IPS DF 19.7 (cell line): Measurements from ENCODE around the gene DOCK2.
"Not testable (repeated sequence)": the region's sequence is repeated elsewhere in the genome, so short reads cannot be mapped to it uniquely, and the experiment has no call there.

Source experiments
- DNase-seq: peaks from one replicate; pipeline ENCODE4 v3.0.0-alpha.2; 2013; ENCODE audit warnings: low read depth, low spot score

DOCK2 gene

GRCh38 chr5:169637549-169638121 lies 560 bp downstream of the DOCK2 start:
- DNase-seq, result no peak

DNA sequence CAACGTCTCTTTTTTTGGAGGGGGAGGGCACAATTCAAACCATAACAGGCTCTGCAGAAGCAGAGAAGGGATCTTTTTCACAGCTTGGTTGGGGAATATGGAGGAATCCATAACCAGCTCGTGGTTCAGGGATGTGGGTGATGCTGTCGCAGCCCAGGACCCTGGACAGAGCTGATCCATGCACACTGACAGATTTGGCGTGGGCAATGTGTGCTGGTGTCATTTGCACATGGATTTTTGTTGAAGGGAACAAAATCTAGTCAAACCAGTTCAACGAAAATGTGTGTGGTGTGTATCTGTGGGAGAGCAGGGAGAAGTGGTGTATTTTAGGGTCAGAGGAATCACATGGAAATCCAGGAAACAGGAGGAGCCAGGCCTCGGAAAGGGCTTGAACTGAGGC lies 4.2 kb downstream of the DOCK2 start:
- DNase-seq, result no peak

DNA sequence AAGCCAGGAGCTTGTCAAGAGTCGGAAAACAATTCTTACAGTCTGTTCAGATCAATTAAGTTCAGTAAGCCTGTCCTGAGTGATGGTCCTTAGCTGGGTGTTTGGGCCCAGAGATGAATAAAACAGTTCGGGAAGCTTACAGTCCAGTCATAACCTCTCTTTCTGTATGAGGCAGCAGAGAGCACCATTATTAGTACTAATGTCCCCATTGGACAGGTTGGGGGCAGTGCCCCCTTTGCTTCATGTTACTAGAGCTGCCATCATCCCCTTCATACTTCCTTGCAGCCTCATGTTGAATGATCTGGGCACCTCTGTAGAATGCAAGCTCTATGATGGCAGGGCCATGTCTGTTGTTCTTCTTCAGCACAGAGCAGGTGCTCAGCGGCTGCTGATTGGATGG lies 9.8 kb downstream of the DOCK2 start:
- no peak for DNase-seq

DNA sequence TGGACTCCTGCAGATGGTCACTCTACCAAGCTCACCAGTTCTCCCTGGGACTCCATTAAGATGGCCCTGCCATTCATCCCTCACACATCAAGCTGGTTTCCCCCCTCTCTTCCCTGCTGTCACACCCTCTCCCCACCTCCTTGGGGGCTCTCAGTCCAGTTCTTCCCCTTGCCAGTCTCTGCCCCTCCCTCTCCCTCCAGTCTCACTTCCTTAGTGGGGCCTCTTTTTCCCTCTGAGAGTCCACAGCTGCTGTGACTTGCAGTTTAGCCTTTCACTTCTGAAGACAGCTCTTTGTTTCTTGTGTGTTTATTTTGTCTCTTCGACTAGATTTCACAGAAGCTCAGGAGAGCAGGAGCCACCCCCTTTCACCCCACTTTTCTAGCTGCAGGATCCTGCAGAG lies 10.5 kb downstream of the DOCK2 start:
- DNase-seq, result no peak

- no peak for DNase-seq
Observed at GRCh38 chr5:169648725-169649310, 11.7 kb downstream of the DOCK2 start.

DNA sequence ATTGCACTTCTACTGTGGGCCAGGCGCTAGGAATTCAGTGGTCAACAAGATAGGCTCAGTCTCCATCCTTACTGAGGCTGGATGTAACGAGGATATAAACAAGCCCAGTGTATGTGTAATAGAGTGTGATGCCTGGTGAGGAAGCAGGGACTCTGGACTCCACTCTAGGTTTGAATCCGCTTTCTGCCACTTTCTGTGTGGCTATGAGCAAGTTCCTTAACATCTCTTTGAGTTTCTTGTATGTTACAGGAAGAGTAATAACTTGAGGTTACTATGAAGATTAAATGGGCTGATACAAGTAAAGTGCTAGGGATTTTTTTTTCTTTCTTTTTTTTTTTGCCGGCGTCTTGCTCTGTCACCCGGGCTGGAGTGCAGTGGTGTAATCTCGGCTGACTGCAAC lies 12.4 kb downstream of the DOCK2 start:
- no peak for DNase-seq

DNA sequence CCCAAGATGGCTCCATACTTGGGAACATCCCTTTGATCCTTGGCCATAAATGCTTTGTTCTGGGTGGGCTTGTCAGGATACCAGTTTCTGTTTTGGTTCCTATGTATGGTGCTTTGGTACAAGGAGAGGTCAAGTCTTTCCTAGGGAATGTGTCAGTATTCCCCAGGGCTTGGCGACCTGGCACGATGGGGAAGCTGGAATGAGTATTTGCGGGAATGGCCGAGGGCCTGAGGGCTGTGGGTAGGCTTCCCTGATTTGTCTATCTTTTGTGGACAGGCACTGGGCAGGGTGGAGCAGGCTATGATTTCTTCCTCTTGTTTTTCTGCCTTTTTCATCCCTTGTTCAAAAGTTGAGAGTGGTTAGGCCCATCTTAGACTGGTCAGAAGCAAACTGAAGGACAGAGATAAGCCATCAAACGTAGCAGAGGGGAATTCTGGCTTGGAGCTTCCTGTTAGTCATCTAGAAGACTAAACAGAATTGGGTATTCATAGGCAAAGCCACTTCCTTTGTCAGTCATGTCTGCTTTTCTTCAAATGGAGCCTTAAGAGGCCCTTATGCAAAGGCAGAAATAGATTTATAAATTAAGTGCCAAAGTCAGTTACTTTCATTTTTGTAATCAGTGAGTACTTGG lies 13.7 kb downstream of the DOCK2 start:
- DNase-seq, result no peak

DNA sequence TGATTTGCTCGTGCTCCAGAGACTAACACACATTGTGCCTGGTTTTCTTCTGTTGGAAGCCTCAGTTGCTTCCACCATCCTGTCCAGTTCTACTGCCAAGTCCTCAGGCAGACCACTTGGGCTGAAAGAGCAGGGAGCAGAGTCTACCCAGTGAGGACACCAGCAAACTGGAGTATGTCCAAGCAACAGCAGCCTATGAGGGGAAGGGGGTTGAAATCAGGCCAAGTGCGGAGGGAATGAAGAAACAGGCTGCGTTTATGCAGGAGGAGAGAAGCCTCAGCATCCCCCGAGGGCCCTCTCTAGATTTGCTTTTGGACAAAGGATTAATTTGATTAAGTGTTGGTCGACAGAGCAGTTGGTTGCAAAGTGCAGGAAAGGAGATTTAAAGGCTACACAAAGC lies 14.5 kb downstream of the DOCK2 start:
- no peak for DNase-seq

DNA sequence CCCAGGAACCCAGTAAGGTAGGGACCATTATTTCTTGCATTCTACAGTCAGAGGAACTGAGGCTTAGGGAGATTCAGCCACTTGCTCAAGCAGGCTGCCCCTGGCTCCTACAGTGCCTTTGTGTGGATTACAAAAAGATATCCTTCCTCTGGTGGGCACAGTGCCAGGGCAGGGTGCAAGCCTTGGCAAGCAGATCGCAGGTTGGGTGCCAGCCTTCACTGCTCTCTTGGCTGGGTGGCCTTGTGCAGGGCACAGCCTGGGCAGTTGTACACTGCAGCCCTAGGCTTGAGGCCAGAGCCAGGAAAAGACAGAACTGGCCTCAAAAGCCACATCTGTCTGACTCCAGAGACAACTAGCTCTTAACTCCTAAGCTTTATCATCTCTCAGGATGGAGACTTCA lies 15.0 kb downstream of the DOCK2 start:
- no peak for DNase-seq

- DNase-seq, result no peak
Observed at GRCh38 chr5:169653091-169653490, 16.0 kb downstream of the DOCK2 start.

GRCh38 chr5:169655353-169655752 lies 18.3 kb downstream of the DOCK2 start:
- DNase-seq, result no peak

GRCh38 chr5:169656125-169656901 lies 19.2 kb downstream of the DOCK2 start:
- no peak for DNase-seq

GRCh38 chr5:169657127-169657526 lies 20.1 kb downstream of the DOCK2 start:
- DNase-seq, result no peak

DNA sequence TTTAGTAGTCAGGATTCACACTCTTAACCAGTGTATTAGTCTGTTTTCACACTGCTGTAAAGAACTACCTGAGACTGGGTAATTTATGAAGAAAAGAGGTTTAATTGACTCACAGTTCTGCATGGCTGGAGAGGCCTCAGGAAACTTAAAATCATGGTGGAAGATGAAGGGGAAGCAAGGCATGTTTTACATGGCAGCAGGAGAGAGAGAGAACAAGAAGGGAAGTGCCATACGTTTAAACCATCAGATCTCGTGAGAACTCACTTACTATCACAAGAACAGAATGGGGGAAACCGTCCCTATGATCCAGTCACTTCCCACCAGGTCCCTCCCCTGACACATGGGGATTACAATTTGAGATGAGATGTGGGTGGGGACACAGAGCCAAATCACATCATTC lies 25.4 kb downstream of the DOCK2 start:
- not testable (repeated sequence) for DNase-seq

- DNase-seq, result no peak
Observed at GRCh38 chr5:169663537-169663936, 26.5 kb downstream of the DOCK2 start.

DNA sequence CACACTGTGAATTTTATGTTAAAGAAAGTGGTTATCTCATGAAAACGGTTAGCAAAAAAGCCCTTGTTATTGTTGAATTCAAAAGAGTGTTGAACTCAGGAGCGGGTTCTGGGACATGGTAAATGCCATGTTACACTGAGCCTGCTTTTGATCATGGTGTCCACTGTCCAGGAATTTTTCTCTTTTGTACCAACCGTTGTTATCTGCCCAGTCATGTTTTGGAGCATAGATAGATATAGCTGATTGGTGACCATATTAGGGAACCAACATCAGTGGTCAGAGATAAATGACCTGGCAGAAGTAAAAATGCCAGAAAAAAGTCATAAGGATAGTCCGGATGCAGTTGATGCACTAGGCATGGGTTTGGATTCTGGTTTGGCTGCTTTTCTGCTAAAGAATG lies 29.3 kb downstream of the DOCK2 start:
- no peak for DNase-seq

DNA sequence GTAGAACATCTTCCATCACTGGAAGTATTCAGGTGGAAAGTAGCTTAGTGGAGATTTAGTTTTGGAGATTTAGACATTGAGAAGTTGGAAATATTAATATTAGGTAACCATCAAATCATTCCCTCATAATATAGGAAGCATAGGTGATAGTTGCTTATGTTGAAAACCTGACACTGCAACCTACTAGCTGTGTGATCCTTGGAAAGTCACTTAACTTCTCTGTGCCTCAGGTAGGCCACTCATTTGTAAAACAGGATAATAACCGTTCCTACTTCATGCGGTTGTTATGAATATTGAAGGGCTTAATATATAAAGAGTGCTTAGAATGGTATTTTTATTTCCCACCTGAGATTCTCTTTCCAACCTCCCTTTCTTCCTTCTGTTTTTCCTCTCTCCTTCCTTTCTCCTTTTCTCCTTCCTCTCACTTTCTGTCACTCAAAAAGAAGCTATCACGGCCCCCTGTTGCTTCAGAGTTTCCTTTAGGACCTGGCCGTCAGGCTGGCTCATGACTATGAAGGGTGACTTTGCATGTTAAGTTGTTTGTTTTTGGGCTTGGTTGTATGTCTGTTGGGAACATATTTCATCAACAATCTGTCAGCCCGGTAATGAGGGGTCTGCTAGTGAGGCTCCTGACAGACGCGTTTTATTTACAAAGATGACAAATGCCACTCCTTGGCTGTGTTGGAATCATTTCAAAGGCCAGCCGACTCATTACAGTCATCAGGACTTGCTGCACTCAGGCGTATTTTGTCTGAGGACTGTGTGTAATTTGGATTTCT lies 31.0 kb downstream of the DOCK2 start:
- DNase-seq, result no peak

- DNase-seq, result no peak
Observed at GRCh38 chr5:169668732-169669131, 31.7 kb downstream of the DOCK2 start.

- DNase-seq, result no peak
Observed at GRCh38 chr5:169670769-169671525, 33.9 kb downstream of the DOCK2 start.

GRCh38 chr5:169682026-169682425 lies 45.0 kb downstream of the DOCK2 start:
- DNase-seq, result no peak

GRCh38 chr5:169686137-169686536 lies 49.1 kb downstream of the DOCK2 start:
- no peak for DNase-seq
